Epithelial cell of prostate (primary cell): Measurements from ENCODE around the gene FKRP.

Source experiments
- DNase-seq: peaks from one replicate; pipeline ENCODE4 v3.0.0-alpha.2; 2011; ENCODE audit warnings: low read depth, low spot score
- H3K27ac ChIP-seq: fragments of 450-650 bp; 2 replicates; pipeline ENCODE4 v1.5.1; 2017; ENCODE audit warnings: mild to moderate bottlenecking

Gene FKRP

DNA sequence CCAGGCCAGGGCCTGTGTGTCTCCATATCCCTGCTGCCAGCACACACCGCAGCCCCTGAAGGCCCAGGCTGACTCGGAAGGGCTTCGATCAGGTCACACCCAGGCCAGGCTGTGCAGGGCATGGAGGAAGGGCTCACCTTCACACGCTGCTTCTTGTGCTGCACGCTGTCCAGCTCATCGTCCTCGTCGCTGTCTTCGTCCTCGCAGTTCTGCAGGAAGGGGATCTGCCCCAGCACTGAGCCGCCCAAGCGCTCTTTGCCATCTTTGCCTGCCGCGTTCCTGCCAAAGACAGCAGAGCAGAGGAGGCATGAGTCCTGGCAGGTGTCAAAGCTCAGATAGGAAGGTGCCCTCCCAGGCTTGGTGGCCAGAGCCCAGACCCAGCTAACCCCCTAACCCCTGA, 15.3 kb upstream of the FKRP start:
- DNase-seq, result no peak
- H3K27ac ChIP-seq, result no peak overlapping the region

DNA sequence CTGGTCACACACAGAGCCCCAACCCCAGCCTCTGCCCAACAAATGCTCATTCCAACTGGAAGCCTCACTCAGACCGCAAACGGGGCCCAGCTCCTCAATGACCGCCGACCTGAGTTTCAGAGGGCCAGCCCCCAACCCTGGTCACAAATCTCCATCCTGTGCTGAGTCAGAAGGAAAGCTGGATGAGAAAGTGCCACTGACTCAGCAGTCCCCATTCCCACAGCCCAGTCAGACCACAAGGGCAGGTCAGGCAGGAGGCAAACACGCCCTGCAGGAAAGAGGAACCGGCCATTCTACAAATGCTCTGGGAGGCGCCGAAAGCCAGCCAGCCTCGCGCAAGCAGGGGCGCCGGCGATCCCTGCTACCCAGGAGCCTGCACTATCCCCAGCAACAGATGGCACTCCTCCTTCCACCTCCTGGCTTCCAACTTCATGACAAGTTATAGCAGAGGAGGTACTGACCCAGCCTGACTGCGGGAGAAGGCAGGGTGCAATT, 14.8 kb upstream of the FKRP start:
- peak; percentile 56 for DNase-seq
- H3K27ac ChIP-seq, result no peak overlapping the region

DNA sequence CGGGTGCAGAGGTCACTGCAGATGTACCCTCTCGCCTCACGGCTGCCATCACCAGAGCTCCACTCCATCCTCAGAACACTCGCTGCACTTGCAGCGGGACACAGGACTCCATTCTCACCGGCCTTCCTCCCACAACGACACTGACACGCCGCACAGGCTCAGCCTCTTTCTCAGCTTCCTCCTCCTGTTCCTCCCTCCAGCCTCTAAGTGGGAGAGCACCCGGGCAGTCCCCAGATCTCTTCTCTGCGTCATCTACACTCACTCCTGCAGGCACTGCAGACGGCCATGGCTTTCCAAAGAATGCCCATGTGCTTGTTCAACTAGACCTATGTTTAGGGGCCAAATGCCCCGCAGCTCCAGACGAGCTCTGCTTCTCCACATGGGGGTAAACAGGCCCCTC, 14.3 kb upstream of the FKRP start:
- no peak for DNase-seq
- H3K27ac ChIP-seq, result no peak overlapping the region

DNA sequence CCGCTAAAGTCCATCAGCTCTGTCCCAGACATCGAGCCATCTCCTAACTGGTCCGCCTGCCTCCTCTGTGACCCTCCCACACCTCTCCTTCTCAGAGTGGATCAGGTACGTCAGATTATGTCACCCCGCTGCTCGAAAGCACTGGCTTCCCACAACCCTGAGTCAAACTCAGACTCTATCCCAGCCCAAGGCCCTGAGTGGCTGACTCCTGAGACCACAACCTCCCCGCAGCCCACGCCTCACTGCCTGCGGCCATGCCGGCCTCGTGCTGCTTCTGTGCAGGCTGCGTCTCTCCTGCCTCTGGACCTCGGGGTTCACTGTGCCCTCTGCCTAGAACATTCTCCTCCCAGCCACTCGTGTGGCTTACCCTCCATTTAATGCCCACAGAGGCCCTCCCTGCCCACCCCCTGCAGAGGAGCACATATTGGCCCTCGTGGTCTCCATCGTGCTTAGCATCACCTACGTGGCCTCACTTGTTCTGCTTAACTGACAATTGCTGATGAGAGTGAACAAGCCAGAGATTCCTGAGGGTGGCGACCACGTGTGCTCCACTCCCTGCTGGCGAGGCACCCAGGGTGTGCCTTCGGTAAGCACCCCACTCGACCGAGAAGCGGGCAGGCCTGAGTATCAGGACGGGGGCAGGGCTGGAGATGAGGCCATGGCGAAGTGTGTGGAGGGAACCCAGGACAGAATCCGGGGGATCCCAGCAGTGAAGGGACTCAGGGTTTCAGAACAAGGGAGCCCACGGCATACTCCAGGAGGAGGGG, 13.5 kb upstream of the FKRP start:
- no peak overlapping the region for H3K27ac ChIP-seq
- DNase-seq, result no peak

DNA sequence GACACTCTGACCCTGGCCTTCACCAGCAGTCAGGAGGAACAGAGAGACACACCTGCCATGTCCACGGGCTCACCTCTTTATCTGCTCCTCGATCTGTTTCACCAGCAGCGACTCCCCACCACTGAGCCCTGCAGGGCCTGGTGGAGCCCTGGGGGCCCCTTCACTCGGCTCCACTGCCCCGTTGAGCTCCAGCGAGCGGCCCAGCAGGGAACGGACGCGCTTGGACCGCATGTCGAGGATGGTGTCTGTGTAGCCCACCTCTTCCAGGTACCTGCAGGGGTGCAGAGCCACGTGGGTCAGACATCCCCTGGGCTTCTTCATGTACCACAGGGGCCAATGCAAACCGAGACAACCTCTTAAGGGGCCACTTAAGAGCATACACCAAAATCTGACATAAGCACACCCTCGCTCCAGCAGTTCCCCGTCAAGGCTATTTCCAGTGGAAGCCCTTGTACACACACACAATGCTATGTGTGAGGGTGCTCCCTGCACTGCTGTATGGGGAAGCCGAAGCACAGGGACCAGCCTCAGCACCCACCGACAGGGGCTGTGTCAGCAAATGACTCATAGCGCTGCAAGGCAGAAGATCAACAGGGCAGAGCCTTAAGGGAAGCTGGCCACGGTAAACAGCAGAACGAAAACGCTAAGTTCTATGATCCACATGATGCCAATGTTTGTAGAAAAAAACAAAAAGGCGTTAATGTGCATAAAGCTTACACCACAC, 12.7 kb upstream of the FKRP start:
- H3K27ac ChIP-seq, result no peak overlapping the region
- no peak for DNase-seq

DNA sequence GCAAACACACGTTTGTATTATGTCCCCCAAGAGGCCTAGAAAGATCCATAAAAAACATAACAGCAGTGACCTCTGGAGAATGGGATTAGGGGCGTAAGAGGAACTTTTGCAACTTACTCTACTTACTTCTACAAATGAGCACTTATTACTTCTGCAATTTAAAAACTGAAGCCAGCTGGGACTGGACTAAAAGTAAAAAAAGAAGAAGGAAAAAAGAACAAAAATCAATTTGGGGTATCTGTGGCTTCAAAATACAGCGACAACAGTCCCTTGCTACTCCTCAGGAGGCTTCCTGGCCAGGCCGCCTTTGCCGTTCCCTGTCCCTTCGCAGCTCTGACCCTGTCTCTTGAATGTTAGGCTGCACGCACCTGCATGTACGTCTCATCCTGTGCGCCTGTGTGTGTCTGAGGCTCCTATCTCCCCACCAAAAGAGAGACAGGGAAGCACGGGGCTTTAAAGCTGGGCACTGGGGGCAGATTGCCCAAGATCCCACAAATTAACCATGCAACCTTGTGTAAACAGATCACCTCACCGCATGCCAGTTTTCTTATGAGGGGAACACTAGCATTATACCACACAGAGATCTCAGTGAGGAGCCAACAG, 12.1 kb upstream of the FKRP start:
- no peak for DNase-seq
- H3K27ac ChIP-seq, result no peak overlapping the region

DNA sequence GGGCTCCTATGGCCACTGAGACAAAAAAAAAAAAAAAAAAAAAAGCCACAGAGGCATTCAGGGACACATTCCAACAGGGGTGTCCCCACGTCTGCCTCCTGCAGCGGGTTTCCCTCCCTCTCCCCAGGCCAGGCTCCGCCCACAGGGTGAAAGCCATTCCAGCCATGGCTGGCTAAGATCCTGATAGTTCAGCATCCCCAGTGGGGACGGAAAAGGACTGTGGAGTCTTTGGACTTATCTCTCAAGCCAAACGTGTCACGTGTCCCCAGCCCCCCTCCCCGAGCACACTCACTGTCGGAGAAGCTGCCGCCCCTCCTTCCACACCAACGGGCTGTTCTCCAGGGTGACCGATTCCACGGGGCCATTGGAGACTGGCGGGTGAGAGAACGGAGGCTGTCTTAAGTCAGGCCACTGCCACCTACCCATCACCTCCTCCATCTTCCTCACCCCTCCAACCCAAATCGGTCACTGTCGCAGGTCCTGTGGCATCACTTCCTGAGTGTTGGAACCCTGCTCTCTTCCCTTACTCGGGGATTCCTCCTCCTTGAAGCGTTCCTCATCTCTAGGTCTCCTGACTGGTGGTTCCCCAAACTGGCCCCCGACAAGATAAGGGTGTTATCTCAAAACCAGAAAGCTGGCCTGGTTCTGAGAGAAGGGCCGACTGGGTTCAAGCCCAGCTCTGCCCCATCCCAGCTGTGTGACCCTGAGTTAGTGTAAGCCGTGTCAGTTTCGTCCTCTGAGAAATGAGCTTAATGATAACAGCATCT, 9.1 kb upstream of the FKRP start:
- DNase-seq, result no peak

DNA sequence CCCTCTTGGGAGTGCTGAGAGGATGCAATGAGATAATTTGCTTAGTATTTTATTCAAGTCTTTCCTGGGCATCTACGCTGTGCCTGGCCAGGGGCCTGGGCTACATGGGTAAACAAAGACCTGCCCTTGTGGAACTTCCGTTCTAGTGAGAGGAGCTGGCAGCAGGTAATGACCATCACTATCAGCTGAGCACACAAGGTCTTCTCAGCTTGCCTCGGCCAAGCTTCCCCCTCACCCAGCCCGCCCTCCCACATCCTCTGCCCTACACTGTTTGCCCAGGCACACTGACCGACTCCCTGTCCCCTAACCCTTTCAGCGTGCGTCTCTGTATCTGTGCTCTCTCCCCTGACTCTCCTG, 8.6 kb upstream of the FKRP start:
- DNase-seq, result no peak
- no peak overlapping the region for H3K27ac ChIP-seq

More for the DNA sequence above, 9.1 kb upstream of the FKRP start:
- H3K27ac ChIP-seq, result no peak overlapping the region

DNA sequence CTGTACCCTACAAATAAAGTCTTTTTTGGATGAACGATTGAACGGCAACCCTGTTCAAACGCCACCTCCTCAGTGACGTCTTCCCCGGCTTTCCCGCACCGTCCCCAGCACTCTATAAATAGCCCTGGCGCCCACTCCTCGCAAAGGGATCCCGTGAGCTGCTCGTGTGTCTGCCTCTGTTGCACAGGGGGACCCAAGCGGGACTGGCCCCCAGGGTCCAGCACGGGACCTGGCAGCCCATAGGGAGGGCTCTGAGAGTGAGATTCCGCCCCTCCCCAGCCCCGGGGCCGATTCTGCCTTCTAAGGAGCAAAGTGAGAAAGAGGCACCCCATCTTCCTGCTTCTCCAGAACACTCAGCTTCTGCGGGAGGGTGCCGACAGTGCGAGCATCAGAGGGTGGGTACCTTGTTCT, 8.1 kb upstream of the FKRP start:
- no peak overlapping the region for H3K27ac ChIP-seq
- no peak for DNase-seq

DNA sequence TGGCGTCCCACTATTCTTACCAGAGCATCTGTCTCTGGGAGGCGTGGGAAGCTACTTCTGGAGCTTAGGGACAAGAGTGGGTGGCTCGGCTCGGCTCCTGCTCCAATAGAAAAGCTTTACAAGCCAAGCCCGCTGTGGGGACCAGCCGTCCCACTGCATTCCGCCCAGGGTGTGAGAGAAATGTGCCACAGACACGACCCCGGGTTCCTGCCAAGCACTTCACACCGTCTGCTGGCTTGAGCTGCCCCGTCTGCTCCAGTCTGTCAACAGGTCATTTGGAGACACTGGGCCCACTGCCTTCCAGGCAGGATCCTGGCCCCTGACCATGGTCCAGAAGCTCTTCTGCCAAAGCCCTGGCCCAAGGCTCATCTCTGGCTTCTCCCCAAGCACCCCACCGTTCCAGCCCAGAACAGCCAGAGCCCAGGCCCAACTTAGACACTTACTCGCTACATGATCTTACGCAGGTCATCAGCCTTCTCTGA, 6.5 kb upstream of the FKRP start:
- DNase-seq, result no peak
- no peak overlapping the region for H3K27ac ChIP-seq

DNA sequence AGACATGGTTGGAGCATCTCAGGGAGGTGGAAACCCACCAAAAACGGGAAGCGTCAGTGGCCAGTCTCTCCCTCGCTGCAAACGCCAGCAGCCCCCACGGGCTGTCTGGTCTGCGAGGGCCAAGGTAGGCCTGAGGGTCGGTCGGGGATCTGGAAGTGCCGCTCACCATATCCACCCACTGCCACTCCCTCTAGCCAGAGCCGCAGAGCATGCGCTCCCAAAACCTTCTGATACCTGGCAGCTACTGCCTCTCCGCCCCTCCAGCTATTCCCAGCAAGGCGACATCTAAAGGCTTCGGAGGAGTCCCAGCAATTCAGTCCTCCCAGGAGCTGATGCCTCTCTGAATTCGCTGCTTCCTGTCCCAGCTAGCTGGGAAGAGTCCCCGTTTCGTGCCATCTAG, 4.4 kb upstream of the FKRP start:
- no peak for DNase-seq
- H3K27ac ChIP-seq, result no peak overlapping the region

DNA sequence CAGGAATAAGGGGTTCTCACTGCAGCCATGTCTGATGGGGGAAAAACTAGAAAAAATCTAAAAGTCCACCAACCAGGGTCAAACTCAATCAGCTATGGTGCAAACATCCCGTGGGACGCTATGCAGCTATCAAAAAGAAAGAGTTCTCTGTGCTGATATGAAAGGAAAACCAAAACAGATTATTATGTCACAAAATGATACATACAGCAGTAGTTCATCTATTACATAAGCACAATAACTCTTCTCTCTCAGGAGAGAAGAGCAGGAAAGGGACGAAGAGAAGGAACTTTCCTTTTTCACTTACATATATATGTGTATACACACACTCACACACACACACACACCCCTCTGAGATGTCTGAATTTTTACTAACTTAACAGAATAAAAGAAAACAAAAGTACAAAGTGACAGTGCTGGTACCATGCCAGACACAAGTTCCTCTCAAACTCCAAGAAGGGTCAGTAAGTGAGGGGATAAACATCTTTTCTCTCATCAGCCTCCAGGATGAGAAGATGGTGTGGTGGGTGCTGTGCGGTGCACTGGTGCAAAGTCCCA, 2.9 kb upstream of the FKRP start:
- no peak overlapping the region for H3K27ac ChIP-seq
- no peak for DNase-seq

DNA sequence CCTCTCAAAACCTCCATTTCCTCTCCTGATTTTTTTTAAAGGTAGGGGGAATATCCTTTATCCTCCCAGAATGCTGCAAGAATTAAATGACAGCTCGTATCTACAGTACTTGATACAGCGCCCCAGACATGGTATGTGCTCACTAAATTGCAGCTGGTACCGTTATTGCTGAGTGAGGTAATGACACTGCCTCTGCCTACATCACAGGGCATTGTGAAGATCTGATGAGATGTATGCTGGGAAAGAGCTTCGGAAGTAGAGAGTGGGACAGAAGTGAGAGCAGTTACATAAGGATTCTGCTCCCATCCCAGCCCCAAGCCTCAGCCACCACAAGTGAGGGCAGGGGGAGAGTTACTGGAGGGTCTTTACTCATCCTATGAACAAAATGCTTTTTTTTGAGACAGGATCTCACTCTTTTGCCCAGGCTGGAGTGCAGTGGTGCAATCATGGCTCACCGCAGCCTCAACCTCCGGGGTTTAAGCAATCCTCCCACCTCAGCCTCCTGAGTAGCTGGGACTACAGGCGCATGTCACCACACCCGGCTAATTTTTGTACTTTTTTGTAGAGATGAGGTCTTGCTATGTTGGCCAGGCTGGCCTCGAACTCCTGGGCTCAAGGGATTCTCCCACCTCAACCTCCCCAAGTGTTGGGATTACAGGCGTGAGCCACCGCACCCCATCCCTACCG, 1.7 kb upstream of the FKRP start:
- no peak for DNase-seq
- no peak overlapping the region for H3K27ac ChIP-seq

DNA sequence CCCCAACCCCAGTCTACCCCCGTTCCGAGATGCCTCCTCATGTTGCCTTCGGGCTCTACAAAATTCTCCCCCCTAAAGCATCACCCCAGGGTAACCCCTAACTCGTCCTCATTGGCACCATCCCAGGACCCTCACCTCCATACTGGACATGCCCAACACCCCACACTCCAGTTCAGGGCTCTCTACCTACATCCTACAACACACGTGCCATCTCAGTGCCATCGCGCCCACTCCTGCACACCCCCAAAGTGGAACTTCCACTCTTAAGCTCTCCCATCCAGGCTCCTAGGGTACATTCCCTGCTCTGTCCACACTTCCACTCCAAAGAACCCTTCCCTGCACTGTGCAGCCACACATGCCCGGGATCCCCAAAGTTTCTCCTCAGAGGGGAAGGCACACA, 827 bp upstream of the FKRP start:
- H3K27ac ChIP-seq, result peak overlapping the region; percentile 45
- DNase-seq, result no peak

DNA sequence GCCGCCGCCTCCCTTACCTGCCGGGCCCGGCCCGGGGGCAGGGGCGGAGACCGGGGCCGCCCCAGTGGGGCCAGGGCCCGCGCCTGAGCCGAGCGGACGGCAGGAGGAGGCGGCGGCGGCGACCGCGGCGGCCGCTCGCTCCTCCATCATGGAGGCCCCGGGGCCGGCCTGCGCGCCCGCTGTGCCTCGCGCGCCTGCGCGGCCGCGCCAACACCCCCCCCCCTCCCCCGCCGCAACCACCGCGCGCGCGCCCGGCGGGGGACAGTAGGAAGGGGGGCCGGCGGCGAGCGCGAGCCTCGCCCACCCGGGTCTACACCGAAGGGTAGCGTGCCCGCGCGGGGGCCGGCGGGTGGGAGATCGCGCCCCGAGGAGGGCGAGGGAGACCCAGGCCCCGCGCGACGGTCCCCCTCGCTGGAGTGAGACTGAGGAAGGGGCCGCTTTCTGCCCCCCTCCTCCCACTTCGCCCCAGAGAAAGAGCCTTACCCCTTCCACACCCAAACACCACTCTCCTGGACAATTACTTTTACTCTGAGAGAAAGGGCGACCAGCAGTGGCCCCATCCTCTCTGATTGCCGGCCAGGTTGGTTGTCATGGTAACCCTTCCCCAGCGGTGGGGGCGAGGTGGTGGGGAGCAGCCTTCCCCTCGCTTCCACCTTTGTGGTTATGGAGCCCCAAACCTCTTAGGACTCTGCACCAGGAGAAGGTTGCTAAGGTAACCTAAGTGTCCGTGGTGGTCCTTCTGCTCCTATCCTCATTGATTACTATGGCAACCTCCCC, 612 bp downstream of the FKRP start, which contains the start of gene STRN4:
STRN4 (minus strand) TSS at position 170 of the 777 bp plus-strand sequence; CDS start at position 150, 20 bp downstream.
- peak within 1 kb of the TSS; percentile 45 for H3K27ac ChIP-seq

DNA sequence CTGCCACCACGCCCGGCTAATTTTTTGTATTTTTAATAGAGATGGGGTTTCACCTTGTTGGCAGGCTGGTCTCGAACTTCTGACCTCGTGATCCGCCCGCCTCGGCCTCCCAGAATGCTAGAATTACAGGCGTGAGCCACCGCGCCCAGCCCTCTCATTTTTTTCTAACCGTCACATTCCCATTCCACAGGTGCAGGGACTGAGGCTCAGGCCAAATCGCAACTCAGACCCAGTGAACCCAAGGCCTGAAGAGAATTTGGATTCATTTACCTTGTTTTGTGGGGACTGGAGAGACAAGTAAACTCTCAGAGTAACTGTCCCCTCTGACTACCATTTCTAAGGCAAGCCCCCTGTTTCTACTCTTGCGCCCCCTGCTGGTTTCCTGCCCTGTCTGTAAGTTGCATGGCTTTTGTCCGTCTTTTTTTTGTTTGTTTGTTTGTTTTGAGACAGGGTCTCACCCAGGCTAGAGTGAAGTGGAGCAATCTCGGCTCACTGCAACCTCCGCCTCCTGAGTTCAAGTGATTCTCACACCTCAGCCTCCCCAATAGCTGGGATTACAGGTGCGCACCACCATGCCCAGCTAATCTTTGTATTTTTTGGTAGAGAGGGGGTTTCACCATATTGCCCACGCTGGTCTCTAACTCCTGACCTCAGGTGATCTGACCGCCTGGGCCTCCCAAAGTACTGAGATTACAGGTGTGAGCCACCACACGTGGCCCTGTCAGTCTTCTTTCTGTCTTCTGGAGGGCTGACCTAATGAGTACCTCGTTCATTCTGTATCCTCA, 2.7 kb downstream of the FKRP start:
- H3K27ac ChIP-seq, result no peak overlapping the region
- DNase-seq, result no peak

More for the DNA sequence above, 612 bp downstream of the FKRP start, which contains the start of gene STRN4:
- DNase-seq, result no peak

DNA sequence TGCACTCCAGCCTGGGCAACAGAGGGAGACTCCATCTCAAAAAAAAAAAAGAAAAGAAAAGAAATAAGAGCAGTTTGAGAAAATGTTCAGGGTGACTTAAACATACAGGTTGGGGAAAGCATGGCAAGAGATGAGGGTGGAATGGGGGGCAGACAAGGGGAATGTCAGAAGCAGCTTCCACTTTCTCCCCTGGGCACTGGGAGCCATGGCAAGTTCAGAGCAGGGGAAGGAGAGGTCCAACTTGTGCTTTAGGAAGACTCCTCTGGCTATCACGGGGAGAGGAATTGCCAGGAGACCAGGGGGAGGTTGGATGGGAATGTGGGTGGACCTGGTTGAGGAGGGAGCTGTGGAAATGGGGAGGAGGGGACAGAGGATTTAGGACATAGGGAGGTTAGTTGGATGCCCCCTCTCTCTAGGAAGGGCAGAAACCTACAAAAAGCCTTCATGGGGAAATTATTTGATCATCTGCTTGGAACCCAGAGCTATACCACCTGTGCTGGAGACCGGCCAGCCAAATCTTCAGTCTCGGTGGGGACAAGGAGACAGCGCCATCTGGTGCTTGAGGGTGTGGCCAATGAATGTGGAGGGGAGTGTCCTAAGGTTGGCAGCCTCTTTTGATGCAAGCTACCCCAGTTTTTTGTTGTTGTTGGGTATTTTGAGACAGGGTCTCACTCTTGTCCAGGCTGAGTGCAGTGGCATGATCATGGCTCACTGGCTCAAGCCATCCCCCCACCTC, 7.7 kb downstream of the FKRP start:
- DNase-seq, result no peak

More for the DNA sequence above, 7.7 kb downstream of the FKRP start:
- no peak overlapping the region for H3K27ac ChIP-seq
